NCI-H2081 treated with DMSO at 0.1 percent for 48 hours (cell line): ENCODE data around the gene AXL.
"Not testable (repeated sequence)": the region's sequence is repeated elsewhere in the genome, so short reads cannot be mapped to it uniquely, and the experiment has no call there.

Source experiments
- DNase-seq: peaks from one replicate; lab custom pipeline; 2025; lab: John Stamatoyannopoulos, UW

The AXL gene

GRCh38 chr19:41218615-41219507, at the start of gene AXL:
AXL (plus strand) TSS chr19:41219223; CDS start chr19:41219393, 170 bp downstream.
- DNase-seq: no peak

DNA sequence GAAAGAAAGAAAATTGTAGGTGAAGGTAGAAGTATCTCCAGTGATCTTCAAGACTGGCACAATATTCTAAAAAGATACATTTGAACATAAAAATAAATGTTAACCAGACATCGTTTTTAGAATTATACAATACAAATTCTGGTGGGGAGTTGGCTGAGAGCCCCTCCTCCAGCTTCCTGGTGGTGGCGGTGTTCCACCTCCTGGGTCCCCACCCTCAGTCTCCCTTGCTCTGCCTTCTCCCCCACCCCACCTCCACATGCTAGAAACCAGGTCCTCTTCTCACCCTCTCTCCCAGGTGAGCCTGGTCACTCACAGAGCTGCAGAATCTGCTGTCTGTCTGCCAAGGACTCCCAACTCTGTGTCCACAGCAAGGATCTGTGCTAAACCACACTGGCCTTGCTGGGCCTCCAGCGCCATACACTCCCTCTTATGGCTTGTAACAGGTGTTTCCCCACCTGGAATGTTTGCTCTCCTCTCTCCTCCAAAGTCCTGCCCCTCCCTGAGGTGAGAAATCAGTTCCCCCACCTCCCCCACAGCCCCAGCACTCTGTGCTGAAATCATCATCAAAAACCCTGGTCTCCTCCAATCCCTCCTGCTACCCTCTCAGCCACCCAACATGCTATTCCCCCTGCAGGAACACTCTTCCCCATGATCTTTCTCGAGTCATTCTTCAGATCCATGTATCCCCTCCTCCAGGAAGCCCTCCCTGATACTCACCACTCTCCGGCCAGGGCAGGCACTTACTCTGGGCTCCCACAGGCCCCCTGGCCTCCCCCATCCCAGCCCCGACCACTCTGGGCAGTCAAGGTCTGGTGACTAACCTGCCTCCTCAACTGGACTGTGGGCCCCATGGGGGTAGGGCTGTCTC, 46.5 kb upstream of the AXL start:
- no peak for DNase-seq

DNA sequence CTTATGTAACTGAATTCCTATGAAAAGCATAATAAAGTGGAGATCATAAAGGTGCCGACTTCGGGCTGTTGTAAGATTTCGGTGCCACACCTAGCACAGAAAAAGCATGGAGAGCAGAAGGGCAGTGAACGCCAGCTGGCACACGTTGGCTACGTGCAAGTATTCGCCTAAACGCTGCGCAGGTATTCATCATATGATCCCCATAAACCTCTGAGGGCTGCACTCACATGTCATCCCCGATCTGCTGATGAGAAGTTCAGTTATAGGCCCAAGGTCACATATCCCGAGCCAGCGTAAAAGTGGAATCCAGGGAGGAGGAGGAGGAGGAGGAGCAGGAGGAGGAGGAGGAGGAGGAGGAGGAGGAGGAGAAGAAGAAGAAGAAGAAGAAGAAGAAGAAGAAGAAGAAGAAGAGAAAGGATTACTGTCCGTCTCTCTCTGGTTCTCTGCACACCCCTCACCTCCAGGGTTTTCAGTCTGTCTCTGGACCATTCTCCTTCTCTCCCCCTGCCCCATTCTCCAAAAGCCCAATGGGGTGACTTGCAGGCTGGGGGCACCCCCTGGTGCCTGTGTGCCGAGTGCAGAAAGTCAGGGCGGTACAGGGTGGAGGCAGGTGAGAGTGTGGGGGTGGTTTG, 44.6 kb upstream of the AXL start:
- no peak for DNase-seq

GRCh38 chr19:41175801-41176777, 42.9 kb upstream of the AXL start:
- no peak for DNase-seq

- DNase-seq: not testable (repeated sequence)
Measured at GRCh38 chr19:41180173-41180572, 38.9 kb upstream of the AXL start.

DNA sequence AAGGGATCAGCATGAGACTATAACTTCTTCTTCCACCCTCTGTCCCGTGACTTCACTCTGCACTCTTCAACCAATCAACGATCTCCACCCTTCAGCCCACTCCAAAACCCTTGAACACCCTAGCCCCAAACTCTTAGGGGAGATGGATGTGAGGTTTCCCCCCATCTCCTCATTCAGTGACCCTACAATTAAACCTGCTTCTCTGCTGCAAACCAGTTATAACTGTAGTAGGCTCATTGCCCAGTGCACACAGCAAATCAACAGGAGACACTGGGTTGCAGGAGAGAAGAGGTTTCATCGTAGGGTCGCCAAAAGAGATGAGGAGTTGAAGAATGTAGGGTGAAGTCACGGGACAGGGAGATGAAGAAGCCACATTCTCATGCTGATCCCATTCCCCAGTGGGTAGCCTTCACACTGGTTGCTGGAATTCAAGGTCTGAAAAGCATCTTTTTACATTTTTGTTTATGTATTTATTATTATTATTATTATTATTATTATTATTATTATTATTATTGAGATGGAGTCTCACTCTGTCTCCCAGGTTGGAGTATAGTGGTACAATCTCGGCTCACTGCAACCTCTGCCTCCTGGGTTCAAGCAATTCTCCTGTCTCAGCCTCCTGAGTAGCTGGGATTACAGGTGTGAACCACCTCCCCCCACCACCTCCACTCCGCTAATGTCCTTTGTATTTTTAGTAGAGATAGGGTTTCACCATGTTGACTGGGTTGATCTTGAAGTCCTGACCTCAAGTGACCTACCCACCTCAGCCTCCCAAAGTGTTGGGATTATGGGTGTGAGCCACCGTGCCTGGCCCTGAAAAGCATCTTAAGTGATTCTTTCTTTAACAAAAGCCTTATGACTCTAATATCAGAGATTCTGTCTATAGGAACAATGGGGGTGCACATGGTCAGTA, 31.8 kb upstream of the AXL start:
- DNase-seq: no peak

- no peak for DNase-seq
Measured at GRCh38 chr19:41187884-41188279, 31.1 kb upstream of the AXL start.

DNA sequence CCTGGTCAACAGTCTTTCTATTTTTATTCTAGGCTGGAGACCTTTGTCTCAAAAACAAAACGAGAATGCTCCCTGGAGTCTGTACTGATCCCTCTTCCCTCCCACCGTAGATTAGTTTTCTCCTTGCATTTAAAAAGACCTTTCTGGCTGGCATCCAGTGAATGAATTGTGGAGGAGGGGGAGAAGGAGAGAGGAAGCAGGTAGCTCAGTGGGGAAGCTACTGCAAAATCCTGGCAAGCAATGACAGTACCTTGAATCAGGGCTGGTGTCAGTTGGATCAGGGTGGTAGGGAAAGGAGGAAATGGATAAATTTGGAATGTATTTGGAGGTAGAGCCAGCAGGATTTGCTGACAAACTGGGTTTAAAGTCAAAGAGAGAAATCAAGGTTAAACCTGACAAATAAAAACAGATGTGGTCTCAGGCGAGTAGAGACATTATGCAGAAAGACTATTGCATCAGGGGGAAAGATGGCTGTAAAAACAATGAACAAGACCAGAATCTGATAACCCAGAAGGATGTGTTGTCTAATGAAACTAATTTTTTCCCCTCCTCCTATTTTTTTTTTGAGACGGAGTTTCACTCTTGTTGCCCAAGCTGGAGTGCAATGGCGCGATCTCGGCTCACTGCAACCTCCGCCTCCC, 29.5 kb upstream of the AXL start:
- DNase-seq: no peak

GRCh38 chr19:41192574-41193429, 26.2 kb upstream of the AXL start, which contains the start of gene CYP2S1:
CYP2S1 (plus strand) TSS chr19:41193219; CDS start chr19:41193265, 46 bp downstream.
- no peak for DNase-seq

- no peak for DNase-seq
Measured at GRCh38 chr19:41193430-41194156, 25.4 kb upstream of the AXL start.

DNA sequence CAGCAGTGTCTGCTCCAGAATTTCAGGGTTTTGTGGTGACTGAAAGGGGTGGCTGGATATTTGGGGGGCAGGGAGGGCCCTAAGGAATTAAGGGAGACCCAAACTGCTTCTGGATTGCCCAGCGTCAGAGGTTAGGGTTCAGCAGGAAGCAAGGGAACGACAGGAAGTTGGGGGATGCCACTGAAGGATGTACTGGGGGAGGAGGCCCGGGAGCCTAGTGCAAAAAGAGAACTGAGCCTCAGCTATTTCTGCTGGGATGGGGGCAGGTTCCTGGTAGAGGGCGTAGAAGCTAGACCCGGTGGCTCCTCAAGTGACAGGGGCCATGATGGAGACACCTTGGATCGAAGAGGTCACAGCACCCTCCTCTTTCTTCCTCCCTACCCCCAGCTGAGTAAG, 24.9 kb upstream of the AXL start:
- DNase-seq: no peak

GRCh38 chr19:41195675-41196497, 23.1 kb upstream of the AXL start:
- DNase-seq: no peak

- DNase-seq: no peak
Measured at GRCh38 chr19:41198559-41198958, 20.5 kb upstream of the AXL start.

DNA sequence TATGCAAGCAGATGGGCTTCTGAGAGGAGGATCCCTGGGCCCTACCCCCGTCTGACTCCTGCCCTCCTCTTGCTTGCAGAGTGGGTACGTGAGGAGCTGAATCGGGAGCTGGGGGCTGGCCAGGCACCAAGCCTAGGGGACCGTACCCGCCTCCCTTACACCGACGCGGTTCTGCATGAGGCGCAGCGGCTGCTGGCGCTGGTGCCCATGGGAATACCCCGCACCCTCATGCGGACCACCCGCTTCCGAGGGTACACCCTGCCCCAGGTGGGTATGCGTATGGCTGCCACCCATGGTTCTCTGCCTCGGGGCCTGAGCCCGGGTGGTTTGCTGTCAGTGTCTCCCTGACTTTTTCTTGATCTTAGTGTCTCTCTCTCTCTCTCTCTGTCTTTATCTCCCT, 15.7 kb upstream of the AXL start:
- DNase-seq: no peak

DNA sequence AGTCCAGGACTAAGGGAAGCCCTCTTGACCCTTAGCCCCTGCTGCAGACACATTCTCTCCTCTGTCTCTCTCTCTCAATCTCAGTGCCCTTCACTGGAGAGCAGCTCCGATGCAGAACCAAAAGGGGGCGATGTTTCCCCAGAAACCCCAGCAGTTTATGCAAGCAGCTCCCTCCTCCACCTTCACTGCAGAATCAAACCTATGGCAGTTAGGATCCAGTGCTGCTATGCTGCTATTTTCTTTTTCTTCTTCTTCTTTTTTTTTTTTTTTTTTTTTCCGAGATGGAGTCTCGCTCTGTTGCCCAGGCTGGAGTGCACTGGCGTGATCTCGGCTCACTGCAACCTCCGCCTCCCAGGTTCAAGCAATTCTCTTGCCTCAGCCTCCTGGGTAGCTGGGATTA, 14.7 kb upstream of the AXL start:
- DNase-seq: not testable (repeated sequence)

DNA sequence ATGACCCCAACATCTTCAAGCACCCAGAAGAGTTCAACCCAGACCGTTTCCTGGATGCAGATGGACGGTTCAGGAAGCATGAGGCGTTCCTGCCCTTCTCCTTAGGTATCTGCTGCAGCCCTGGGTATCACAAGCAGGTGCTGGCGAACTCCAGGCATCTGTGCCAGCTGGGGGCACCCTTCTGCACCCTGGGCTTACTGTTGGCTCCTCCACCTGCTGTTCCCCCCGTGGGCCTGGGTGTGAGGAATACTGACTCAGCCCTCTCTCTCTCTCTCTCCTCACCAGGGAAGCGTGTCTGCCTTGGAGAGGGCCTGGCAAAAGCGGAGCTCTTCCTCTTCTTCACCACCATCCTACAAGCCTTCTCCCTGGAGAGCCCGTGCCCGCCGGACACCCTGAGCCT, 13.0 kb upstream of the AXL start:
- no peak for DNase-seq

GRCh38 chr19:41206456-41206855, 12.6 kb upstream of the AXL start:
- no peak for DNase-seq
